GM08714 (cell line): Measurements from ENCODE around the gene GCDH.
"Not testable (repeated sequence)": the region's sequence is repeated elsewhere in the genome, so short reads cannot be mapped to it uniquely, and the experiment has no call there.

Experiments used
- H3K4me3 ChIP-seq: fragments of 200-500 bp; sonication (Bioruptor generic); 2 replicates; pipeline ENCODE4 v1.5.1; 2014; ENCODE audit warnings: mild to moderate bottlenecking, low read length, inconsistent platforms
- ZNF274 ChIP-seq: IDR thresholded peaks from 2 replicates; pipeline ENCODE4 v1.6.1; 2012; ENCODE audit warnings: mild to moderate bottlenecking, low read depth, low read length

The GCDH gene

GRCh38 chr19:12913851-12914690 is 23.1 kb downstream of the GCDH start:
- no peak overlapping the region; the same call in 1 of the 2 replicates for H3K4me3 ChIP-seq

GRCh38 chr19:12915860-12916259 is 24.9 kb downstream of the GCDH start:
- not testable (repeated sequence) for H3K4me3 ChIP-seq

More at GRCh38 chr19:12913851-12914690, 23.1 kb downstream of the GCDH start:
- TF ChIP-seq ZNF274, result no peak

DNA sequence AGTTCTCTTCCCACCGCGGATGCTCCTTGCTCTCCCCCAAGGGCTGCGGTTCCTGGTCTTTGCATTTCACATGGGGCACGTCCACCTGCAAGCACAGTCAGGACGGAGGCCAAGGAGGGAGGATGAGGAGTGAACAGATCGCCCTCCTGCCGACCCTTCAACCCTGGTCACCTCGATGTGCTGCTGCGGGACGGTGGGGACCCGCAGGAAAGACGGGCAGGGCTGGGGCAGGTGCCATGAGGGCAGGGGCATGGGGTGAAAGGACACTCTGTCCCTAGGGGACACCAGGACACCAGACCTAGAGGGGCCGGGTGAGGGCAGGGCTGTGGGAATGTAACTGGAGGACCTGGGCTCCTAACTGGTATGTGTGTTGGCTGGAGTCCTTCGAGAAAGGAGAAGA is 27.3 kb downstream of the GCDH start:
- no peak for TF ChIP-seq ZNF274
- no peak overlapping the region for H3K4me3 ChIP-seq

DNA sequence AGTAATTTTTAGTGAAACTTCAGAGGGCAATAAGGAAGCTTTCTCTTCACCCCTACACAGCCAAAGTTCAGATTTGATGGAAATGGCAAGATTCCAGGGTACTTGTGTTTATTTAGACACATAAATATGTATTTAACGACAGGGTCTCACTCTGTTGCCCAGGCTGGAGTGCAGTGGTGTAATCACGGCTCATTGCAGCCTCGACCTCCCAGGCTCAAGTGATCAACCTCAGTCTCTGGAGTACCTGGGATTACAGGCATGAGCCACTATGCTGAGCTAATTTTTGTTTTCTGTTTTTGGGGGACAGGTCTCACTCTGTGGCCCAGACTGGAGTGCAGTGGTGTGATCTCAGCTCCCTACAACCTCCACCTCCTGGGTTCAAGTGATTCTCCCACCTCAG is 30.1 kb downstream of the GCDH start:
- TF ChIP-seq ZNF274, result no peak
- no peak overlapping the region for H3K4me3 ChIP-seq

GRCh38 chr19:12922959-12923358 is 32.0 kb downstream of the GCDH start:
- no peak for TF ChIP-seq ZNF274
- H3K4me3 ChIP-seq, result no peak overlapping the region

DNA sequence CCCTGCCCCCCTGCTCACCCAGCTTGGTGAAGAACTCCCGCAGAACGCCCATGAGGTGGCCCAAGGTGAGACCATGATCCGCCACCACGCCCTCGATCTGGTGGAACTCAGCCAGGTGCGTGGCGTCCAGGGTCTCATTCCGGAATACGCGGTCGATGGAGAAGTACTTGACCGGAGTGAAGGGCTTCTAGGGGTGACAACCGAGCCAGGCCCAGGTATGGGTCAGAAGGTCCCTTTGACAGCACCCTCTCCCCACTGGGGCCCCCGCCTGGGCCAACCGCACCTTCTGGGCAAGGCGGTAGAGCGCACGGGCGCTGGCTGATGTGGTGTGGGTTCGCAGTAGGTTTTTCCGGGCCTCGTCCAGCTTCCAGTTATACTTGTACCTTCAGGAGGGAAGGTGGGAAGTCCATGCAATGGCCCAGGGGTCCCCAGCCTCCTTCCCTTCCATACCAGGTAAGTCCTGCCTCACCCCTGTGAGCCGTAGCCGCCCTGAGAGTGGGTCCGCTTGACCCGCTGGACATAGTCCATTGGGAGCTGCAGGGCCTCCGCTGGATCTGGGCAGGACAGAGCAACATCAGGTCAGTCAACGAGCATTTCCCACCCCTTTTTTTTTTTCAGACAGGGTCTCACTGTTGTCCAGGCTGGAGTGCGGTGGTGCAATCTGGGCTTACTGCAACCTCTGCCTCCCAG is 33.8 kb downstream of the GCDH start:
- H3K4me3 ChIP-seq, result no peak overlapping the region
- no peak for TF ChIP-seq ZNF274

DNA sequence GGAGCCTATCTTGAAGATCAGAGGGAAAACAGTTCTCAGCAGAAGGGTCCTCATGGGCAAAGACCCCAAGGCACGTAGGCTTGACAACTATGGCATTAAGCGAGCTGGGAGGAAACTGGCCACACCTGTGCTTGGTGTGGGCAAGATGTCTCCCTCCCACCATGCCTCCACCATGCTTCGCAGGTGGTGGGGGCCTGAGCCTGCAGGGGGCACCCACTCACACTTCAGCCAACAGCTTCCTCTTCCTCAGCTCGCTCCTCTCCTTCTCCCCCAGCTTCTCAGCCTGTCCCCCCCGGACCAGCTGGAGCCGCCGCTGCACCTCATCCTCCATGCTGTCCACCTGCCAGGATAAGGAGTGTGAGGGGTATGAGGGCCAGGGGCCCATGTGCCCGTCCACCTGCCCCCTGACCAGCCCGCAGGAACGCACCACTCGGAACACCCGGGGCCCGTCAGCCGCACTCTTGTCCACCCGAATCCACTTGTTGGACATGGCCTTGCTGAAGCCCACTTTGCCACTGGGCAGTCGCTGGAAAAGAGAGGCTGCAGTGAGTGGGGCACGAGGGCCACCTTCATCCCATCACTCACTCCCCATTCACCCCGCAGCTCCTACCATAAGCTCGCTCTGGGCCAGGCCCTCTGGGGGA is 39.2 kb downstream of the GCDH start:
- no peak overlapping the region for H3K4me3 ChIP-seq
- TF ChIP-seq ZNF274, result no peak

- TF ChIP-seq ZNF274, result no peak
- H3K4me3 ChIP-seq, result peak overlapping the region; percentile 85
These were observed 41.7 kb downstream of the GCDH start for GRCh38 chr19:12932392-12933286.

DNA sequence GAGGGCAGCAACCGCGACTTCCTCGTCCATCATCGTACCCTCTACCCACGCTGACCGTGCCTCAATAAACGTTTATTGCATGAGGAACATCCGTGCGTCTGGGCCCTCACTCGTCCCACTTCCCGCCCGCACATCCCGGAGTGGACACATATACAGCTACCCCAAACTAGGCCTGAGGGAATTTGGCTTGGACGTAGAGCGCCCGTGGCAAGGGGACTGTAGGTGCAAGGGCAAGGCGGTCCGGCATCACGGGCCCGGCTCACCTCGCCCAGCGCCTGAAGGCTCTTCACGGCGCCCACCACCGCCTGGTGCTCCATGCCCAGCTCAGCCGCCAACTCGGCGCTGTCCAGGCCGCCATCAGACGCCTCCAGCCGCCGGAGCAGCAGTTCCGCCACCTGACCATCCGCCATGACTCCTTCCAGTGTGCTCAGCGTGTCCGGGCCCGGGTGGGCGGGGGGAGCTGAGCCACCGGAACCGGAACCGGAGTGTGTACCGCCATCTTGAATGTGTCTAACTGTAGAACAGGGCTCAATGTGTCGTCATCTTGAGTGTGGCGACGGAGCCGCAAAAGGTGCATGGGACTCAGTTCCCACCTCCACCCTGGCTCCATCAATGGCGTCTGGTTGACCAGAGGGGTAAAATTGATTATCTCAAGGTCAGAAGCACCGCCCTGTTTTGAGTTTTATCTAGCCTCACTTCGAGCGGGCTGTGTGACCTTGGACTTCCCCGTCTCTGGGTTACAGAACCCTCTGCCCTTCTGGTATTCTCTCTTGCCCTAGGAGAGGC is 42.5 kb downstream of the GCDH start, which contains the start of gene FARSA:
FARSA (minus strand) TSS at position 425 of the 786 bp plus-strand sequence; CDS start at position 410, 15 bp downstream.
- TF ChIP-seq ZNF274, result no peak
- peak within 1 kb of the TSS; percentile 85 for H3K4me3 ChIP-seq

DNA sequence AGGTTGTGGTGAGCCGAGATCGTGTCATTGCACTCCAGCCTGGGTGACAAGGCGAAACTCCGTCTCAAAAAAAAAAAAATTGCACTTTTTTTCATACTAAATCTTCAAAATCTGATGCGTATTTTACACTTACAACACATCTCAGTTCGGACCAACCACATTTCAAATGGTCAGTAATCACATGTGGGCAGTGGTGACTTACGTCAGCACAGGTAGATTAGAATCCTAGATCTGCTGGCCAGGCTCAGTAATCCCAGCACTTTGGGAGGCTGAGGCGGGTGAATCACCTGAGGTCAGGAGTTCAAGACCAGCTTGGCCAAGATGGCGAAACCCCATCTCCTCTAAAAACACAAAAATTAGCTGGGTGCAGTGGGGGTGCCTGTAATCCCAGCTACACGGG is 44.1 kb downstream of the GCDH start:
- no peak overlapping the region for H3K4me3 ChIP-seq
- TF ChIP-seq ZNF274, result no peak

DNA sequence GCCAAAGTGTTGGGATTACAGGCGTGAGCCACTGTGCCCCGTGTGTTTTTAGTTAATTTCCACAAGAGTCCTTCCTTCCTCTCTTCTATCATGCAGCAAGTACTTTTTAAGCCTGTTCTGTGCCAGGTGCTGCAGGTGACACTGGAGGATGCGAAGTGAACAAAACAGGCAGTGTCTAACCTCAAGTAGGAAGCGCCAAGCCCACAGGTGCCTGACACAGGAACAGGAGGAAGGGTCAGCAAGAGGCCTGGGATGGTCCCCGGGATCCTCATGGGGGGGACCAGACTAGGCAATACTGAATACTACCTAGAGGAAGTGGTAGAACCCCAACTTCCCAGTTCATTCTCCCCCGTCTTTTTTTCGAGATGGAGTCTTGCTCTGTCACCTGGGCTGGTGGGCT is 45.6 kb downstream of the GCDH start:
- no peak for TF ChIP-seq ZNF274
- H3K4me3 ChIP-seq, result no peak overlapping the region

DNA sequence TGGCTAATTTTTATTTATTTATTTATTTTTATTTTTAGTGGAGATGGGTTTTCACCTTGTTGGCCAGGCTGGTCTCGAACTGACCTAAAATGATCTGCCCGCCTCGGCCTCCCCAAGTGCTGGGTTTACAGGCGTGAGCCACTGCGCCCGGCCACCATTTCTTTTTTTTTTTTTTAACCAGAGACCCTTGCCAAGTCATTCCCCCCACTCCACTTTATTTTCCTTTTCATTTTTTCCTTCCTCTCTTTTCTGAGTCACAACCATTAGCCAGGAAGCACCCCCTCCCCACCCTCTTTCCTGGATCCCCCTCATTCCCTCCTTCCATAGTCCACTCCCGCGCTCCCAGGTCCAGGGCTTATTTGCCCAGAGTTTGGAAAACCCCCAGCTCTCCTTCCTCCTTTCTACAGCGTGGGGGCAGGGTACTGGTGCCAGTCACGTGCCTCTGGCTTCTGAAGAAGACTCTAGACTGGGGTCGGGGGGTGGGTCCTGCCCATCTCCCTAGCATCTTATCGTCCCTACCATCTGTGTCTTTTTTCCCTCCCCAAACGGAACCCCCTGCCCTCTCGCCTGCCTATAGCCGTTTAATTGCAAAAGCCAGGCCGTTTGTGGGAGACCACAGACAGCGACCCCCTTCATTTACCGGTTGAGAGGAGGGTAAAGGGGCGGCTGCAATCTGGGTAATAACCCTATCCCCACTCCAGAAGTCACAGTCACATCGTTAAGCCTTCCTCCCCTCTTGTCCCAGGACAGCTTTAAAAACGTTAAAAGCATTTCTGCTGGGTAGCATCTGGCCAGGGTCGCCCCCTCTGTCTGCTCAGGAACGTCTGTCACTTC is 46.4 kb downstream of the GCDH start:
- no peak for TF ChIP-seq ZNF274
- H3K4me3 ChIP-seq, result peak overlapping the region; percentile 50; the same call in 1 of the 2 replicates
